Endothelial cell of umbilical vein (primary cell): ENCODE data around the gene ZBTB6. TPM values are rescaled to one million over a fixed set of nuclear protein-coding genes. Genes with fewer than 3 reads are reported as not detected.

Experiments
- BruUV-seq: library from RNA; stranded (reverse); fragments of 400-500 nt; replicated peaks from 2 replicates; lab custom pipeline; 2021; lab: Mats Ljungman, UMichigan
- CTCF ChIA-PET: fragments of 300-600, 350-600 bp; sonication (Branson Sonifier 250); formaldehyde crosslinking; loops from one replicate; lab custom pipeline; 2021; ENCODE audit warnings: antibody characterized with exemption, inconsistent platforms; lab: Charles Lee
- POLR2A ChIA-PET: fragments of 300-600, 350-600 bp; sonication (Branson Sonifier 250); formaldehyde crosslinking; loops from one replicate; lab custom pipeline; 2021; ENCODE audit warnings: antibody characterized with exemption, inconsistent platforms; lab: Charles Lee
- DNase-seq: peaks from one replicate; pipeline ENCODE4 v3.0.0-alpha.2; 2011; ENCODE audit warnings: low read depth, low spot score
- FAIRE-seq: peaks from 2 replicates; lab custom pipeline; 2011; peaks lifted over from hg19 to GRCh38; lab: Jason Lieb, UNC
- H2AFZ ChIP-seq: 2 replicates; pipeline ENCODE4 v1.6.0; 2012; ENCODE audit warnings: low read depth, low read length, control low read depth, inconsistent platforms
- H3K27ac ChIP-seq: 2 replicates; pipeline ENCODE4 v1.5.1; 2011; ENCODE audit warnings: low read depth, mild to moderate bottlenecking, control low read depth, low read length, moderate library complexity; ENCODE audit not compliant: insufficient read depth
- H3K27me3 ChIP-seq, 2 experiments: 2 replicates each; pipeline versions ENCODE4 v1.6.0 to v1.6.1; 2011; ENCODE audit warnings: low read length in 2 of 2, mixed read lengths in 1 of 2; ENCODE audit not compliant: control insufficient read depth in 2 of 2, insufficient read depth in 2 of 2
- H3K36me3 ChIP-seq, 2 experiments: 2 replicates in 1 of 2; 3 replicates in 1 of 2; pipeline ENCODE4 v1.5.1; 2011; ENCODE audit warnings: low read length in 2 of 2, mild to moderate bottlenecking in 1 of 2, moderate library complexity in 1 of 2; ENCODE audit not compliant: control insufficient read depth in 2 of 2, insufficient read depth in 2 of 2; ENCODE audit errors: extremely low read depth in 1 of 2
- H3K4me1 ChIP-seq: 3 replicates; pipeline ENCODE4 v1.5.1; 2011; ENCODE audit warnings: mild to moderate bottlenecking, low read length; ENCODE audit not compliant: control insufficient read depth, insufficient read depth; ENCODE audit errors: extremely low read depth
- H3K4me2 ChIP-seq: 2 replicates; pipeline ENCODE4 v1.6.1; 2011; ENCODE audit warnings: low read length, control low read depth, mixed read lengths; ENCODE audit not compliant: insufficient read depth
- H3K4me3 ChIP-seq, 3 experiments: fragments of 200-600 bp in 1 of 3; sonication (generic), shearing (Covaris generic) in 1 of 3; replicated peaks in 1 of 3; 2 replicates each; pipeline ENCODE4 v1.5.1; 2011 to 2016; ENCODE audit warnings: control low read depth in 3 of 3, low read length in 3 of 3, mild to moderate bottlenecking in 2 of 3, inconsistent platforms in 1 of 3, low read depth in 1 of 3, moderate library complexity in 1 of 3; ENCODE audit not compliant: insufficient read depth in 1 of 3
- H3K79me2 ChIP-seq: 2 replicates; pipeline ENCODE4 v1.6.0; 2012; ENCODE audit warnings: low read length, inconsistent platforms; ENCODE audit not compliant: control insufficient read depth, insufficient read depth
- H3K9ac ChIP-seq: replicated peaks from 2 replicates; pipeline ENCODE3; 2011; ENCODE audit warnings: low read length, control low read depth; ENCODE audit not compliant: insufficient read depth; ENCODE audit errors: extremely low read depth
- H3K9me1 ChIP-seq: replicated peaks from 3 replicates; pipeline ENCODE4 v1.6.0; 2011; ENCODE audit warnings: mild to moderate bottlenecking, low read length; ENCODE audit not compliant: control insufficient read depth, insufficient read depth; ENCODE audit errors: extremely low read depth
- H3K9me3 ChIP-seq: replicated peaks from 2 replicates; pipeline ENCODE4 v1.5.1; 2012; ENCODE audit warnings: low read length, inconsistent platforms; ENCODE audit not compliant: control insufficient read depth, insufficient read depth
- H4K20me1 ChIP-seq: replicated peaks from 2 replicates; pipeline ENCODE3; 2011; ENCODE audit warnings: mild to moderate bottlenecking, low read length; ENCODE audit not compliant: control insufficient read depth, insufficient read depth; ENCODE audit errors: extremely low read depth
- EZH2 ChIP-seq: IDR thresholded peaks from 2 replicates; pipeline ENCODE4 v1.6.1; 2012; ENCODE audit warnings: borderline replicate concordance, low read depth, mild to moderate bottlenecking, moderate library complexity, low read length, inconsistent platforms; ENCODE audit not compliant: severe bottlenecking
- FOS ChIP-seq: IDR thresholded peaks from 2 replicates; pipeline ENCODE4 v1.6.1; 2011; ENCODE audit warnings: mild to moderate bottlenecking, low read length, moderate library complexity, borderline replicate concordance; ENCODE audit not compliant: insufficient read depth
- GATA2 ChIP-seq: IDR thresholded peaks from 2 replicates; pipeline ENCODE4 v1.7.0; 2011; ENCODE audit warnings: low read depth, mild to moderate bottlenecking, moderate library complexity, mixed read lengths, low read length; ENCODE audit not compliant: insufficient read length, insufficient read depth
- JUN ChIP-seq: IDR thresholded peaks from 2 replicates; pipeline ENCODE4 v1.6.1; 2011; ENCODE audit warnings: borderline replicate concordance, low read depth; ENCODE audit not compliant: insufficient read length, insufficient read depth
- MYC ChIP-seq: IDR thresholded peaks from one replicate; pipeline ENCODE4 v1.6.1; 2011; ENCODE audit warnings: mild to moderate bottlenecking, low read depth, low read length
- POLR2A ChIP-seq: IDR thresholded peaks from 2 replicates; pipeline ENCODE4 v1.6.1; 2012; ENCODE audit warnings: low read depth, mild to moderate bottlenecking, control low read depth, low read length
- POLR2AphosphoS5 ChIP-seq: IDR thresholded peaks from 2 replicates; pipeline ENCODE4 v1.6.1; 2012; ENCODE audit warnings: low read depth, mild to moderate bottlenecking, control low read depth, low read length, moderate library complexity; ENCODE audit not compliant: insufficient read depth
- dilution Hi-C: fragments of 300-500 bp; cut with MboI; formaldehyde crosslinking; loops from one replicate; pipeline ENCODE4 v1.15.0; 2019; ENCODE audit warnings: low sequenced_read_pairs; ENCODE audit not compliant: extremely low pct_ligation_motif_present
- intact Hi-C: fragments of 100-400 bp; cut with micrococcal nuclease; formaldehyde crosslinking; loops from one replicate; pipeline ENCODE4 v1.10.0; 2022
- polyA plus RNA-seq, 4 experiments: library from polyadenylated mRNA; depleted of rRNA in 3 of 4; stranded (reverse) in 3 of 4; unstranded in 1 of 4; fragments of >200 nt; gene quantifications; 2 replicates each; pipeline versions ENCODE4 v1.2.1 to v1.2.3, GENCODE V29; 2011 to 2012; ENCODE audit warnings: missing spikeins in 1 of 4
- total RNA-seq: library from RNA; stranded (reverse); gene quantifications from 2 replicates; pipeline ENCODE4 v1.2.3, GENCODE V29; 2021
- TF ChIP-seq, protein P1 (sequence below), 2 donors: IDR thresholded peaks; 1 replicate in 1 of 2; 2 replicates in 1 of 2; pipeline ENCODE4 v1.5.1; 2011; ENCODE audit warnings: low read length in 2 of 2, mild to moderate bottlenecking in 2 of 2, moderate library complexity in 2 of 2, control low read depth in 1 of 2, inconsistent platforms in 1 of 2, low read depth in 1 of 2; ENCODE audit not compliant: insufficient read depth in 1 of 2; ENCODE audit errors: extremely low read depth in 1 of 2
- TF ChIP-seq, protein P2 (sequence below): IDR thresholded peaks from 2 replicates; pipeline ENCODE4 v1.6.1; 2011; ENCODE audit not compliant: insufficient read depth, insufficient read length

The ZBTB6 gene
- total and polyA plus RNA-seq, 2 donors (not counting 3 experiments of a cell fraction or from before 2014, with no cell fraction given) = 1.6 to 5.5 TPM

DNA sequence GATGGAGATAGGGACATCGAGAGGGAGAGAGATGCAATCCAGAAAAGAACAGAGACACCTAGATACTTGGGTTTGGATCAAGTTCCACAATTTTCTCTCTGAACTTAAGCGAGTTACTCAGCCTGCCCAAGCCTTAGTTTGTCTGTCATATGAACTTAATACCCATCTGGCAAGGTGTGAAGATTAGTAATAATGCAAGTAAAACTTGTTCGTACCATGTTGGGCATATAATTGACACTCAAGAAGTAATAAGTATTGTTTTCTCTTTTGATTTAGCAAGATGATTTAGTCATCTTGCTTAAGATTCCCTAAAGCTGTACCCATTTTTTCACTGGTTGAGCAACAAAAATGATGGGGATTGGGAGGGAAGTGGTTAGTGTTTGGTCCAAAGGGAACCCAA is 35.2 kb upstream of the ZBTB6 start:
- FAIRE-seq = peak; percentile 38
- dilution Hi-C loops = no loop called here

More for the DNA sequence above, 35.2 kb upstream of the ZBTB6 start:
- ChIA-PET POLR2A (interaction anchor here (1.0 kb wide), 1 partner anchor 43 kb away, joined by 4 read pairs; the partner anchor contains the start of gene RC3H2), CTCF (no interaction called here)
- H3K36me3 ChIP-seq = no peaks in the 10 kb centered on the region
- H3K4me2 ChIP-seq = no peak overlapping the region
- peaks cover 14% of the 10 kb centered on the region for H3K4me1 ChIP-seq
- no peaks in the 10 kb centered on the region for H3K9me1 ChIP-seq
- peaks cover 5% of the 10 kb centered on the region for H4K20me1 ChIP-seq
- intact Hi-C loops = no loop called here
- TF ChIP-seq POLR2AphosphoS5 (no peak), JUN (no peak), EZH2 (no peak), GATA2 (no peak), MYC (no peak), POLR2A (no peak), FOS (no peak)
- TF ChIP-seq, protein P1, sequence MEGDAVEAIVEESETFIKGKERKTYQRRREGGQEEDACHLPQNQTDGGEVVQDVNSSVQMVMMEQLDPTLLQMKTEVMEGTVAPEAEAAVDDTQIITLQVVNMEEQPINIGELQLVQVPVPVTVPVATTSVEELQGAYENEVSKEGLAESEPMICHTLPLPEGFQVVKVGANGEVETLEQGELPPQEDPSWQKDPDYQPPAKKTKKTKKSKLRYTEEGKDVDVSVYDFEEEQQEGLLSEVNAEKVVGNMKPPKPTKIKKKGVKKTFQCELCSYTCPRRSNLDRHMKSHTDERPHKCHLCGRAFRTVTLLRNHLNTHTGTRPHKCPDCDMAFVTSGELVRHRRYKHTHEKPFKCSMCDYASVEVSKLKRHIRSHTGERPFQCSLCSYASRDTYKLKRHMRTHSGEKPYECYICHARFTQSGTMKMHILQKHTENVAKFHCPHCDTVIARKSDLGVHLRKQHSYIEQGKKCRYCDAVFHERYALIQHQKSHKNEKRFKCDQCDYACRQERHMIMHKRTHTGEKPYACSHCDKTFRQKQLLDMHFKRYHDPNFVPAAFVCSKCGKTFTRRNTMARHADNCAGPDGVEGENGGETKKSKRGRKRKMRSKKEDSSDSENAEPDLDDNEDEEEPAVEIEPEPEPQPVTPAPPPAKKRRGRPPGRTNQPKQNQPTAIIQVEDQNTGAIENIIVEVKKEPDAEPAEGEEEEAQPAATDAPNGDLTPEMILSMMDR (IDR thresholded peaks at IDR 0.05; ENCODE audit: extremely low read depth in 1 of 2, insufficient read depth in 1 of 2, low read depth in 1 of 2, low read length in 2 of 2) = no peak
- TF ChIP-seq, protein P2, sequence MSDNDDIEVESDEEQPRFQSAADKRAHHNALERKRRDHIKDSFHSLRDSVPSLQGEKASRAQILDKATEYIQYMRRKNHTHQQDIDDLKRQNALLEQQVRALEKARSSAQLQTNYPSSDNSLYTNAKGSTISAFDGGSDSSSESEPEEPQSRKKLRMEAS = no peak
- H3K27me3 ChIP-seq = no peaks in the 10 kb centered on the region
- no peak overlapping the region for H2AFZ ChIP-seq
- BruUV-seq = no TSS peak
- no peak overlapping the region for H3K9ac ChIP-seq
- H3K79me2 ChIP-seq = peaks cover 50% of the 10 kb centered on the region
- H3K27ac ChIP-seq = no peak overlapping the region
- H3K4me3 ChIP-seq = no peak overlapping the region
- no peak for DNase-seq
- H3K9me3 ChIP-seq = no peaks in the 10 kb centered on the region
